ENCODE measurements around the gene CLINT1. TPM values are rescaled to one million over a fixed set of nuclear protein-coding genes. Genes with fewer than 3 reads are reported as not detected.

The CLINT1 gene
- total RNA-seq, 1 experiment from 2014 or later: 79.6 TPM

DNA sequence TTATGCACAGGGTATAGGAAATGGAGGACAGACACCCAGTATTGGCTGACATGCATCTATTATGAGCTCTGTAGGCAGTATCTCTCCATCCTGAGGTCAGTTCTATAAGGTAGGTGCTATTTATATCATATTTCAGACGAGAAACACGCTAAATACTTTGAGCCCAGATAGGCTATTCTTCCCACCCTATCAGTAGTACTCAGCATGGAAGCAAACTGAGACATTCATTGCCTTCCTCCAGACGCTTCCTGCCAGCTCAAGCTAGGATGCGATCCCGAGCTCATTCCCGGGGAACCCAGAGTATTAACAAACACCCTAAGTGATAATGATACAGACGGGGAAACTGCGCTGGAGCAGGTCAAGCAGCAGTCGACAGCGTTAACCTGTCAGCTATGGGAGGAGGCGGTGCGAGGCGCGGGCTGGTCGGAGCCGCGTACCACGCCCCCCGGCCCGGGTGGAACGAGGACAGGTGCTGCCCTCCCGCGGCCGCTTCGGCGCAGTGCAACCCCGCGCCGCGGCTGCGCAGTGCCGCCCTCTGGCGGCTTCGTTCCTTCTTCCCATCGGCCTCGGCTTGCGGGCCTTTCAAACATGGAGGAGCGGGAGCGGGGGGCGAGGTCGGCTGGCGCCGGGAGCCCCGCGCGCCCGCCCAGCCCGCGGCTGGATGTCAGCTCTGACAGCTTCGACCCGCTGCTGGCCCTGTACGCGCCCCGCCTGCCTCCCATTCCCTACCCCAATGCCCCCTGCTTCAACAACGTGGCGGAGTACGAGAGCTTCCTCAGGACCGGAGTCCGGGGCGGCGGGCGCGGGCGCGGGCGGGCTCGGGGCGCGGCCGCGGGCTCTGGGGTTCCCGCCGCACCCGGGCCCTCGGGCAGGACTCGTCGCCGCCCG, 115.5 kb downstream of the CLINT1 start, which contains the start of gene LSM11 (continued):
- TF ChIP-seq, protein P1, sequence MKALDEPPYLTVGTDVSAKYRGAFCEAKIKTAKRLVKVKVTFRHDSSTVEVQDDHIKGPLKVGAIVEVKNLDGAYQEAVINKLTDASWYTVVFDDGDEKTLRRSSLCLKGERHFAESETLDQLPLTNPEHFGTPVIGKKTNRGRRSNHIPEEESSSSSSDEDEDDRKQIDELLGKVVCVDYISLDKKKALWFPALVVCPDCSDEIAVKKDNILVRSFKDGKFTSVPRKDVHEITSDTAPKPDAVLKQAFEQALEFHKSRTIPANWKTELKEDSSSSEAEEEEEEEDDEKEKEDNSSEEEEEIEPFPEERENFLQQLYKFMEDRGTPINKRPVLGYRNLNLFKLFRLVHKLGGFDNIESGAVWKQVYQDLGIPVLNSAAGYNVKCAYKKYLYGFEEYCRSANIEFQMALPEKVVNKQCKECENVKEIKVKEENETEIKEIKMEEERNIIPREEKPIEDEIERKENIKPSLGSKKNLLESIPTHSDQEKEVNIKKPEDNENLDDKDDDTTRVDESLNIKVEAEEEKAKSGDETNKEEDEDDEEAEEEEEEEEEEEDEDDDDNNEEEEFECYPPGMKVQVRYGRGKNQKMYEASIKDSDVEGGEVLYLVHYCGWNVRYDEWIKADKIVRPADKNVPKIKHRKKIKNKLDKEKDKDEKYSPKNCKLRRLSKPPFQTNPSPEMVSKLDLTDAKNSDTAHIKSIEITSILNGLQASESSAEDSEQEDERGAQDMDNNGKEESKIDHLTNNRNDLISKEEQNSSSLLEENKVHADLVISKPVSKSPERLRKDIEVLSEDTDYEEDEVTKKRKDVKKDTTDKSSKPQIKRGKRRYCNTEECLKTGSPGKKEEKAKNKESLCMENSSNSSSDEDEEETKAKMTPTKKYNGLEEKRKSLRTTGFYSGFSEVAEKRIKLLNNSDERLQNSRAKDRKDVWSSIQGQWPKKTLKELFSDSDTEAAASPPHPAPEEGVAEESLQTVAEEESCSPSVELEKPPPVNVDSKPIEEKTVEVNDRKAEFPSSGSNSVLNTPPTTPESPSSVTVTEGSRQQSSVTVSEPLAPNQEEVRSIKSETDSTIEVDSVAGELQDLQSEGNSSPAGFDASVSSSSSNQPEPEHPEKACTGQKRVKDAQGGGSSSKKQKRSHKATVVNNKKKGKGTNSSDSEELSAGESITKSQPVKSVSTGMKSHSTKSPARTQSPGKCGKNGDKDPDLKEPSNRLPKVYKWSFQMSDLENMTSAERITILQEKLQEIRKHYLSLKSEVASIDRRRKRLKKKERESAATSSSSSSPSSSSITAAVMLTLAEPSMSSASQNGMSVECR (CRISPR knock-in tag; IDR thresholded peaks at IDR 0.05; ENCODE audit: borderline replicate concordance): peak; percentile 61; the same call in 1 of the 2 replicates
- TF ChIP-seq, protein P2, sequence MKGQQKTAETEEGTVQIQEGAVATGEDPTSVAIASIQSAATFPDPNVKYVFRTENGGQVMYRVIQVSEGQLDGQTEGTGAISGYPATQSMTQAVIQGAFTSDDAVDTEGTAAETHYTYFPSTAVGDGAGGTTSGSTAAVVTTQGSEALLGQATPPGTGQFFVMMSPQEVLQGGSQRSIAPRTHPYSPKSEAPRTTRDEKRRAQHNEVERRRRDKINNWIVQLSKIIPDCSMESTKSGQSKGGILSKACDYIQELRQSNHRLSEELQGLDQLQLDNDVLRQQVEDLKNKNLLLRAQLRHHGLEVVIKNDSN (CRISPR knock-in tag; IDR thresholded peaks at IDR 0.05): no peak
- TF ChIP-seq PREB (CRISPR knock-in tag; IDR thresholded peaks at IDR 0.05; ENCODE audit: borderline replicate concordance) (no peak), CDX4 (CRISPR knock-in tag; IDR thresholded peaks at IDR 0.05; ENCODE audit: borderline replicate concordance) (no peak), TCF7 (CRISPR knock-in tag; IDR thresholded peaks at IDR 0.05; ENCODE audit: low read depth) (no peak), NR3C1 (CRISPR knock-in tag; conservative IDR thresholded peaks at IDR 0.05; ENCODE audit: low read depth) (no peak), ZBTB21 (CRISPR knock-in tag; IDR thresholded peaks at IDR 0.05; ENCODE audit: borderline replicate concordance) (peak; percentile 80; the same call in 1 of the 2 replicates), ZNF317 (CRISPR knock-in tag; IDR thresholded peaks at IDR 0.05; ENCODE audit: borderline replicate concordance, low read depth) (no peak), ZNF512 (CRISPR knock-in tag; IDR thresholded peaks at IDR 0.05; ENCODE audit: borderline replicate concordance) (no peak), ZNF423 (CRISPR knock-in tag; IDR thresholded peaks at IDR 0.05) (no peak), SP1 (CRISPR knock-in tag; conservative IDR thresholded peaks at IDR 0.05) (peak; percentile 64; the same call in 1 of the 2 replicates), NFE2L1 (CRISPR knock-in tag; IDR thresholded peaks at IDR 0.05) (no peak), NFYB (CRISPR knock-in tag; conservative IDR thresholded peaks at IDR 0.05; ENCODE audit: low read depth) (no peak), ETV6 (CRISPR knock-in tag; IDR thresholded peaks at IDR 0.05) (peak; percentile 95), NFATC4 (CRISPR knock-in tag; IDR thresholded peaks at IDR 0.05) (no peak), IRF1 (CRISPR knock-in tag; IDR thresholded peaks at IDR 0.05) (peak; percentile 27; the same call in 1 of the 2 replicates), CREB1 (CRISPR knock-in tag; IDR thresholded peaks at IDR 0.05) (no peak), GRHL2 (CRISPR knock-in tag; IDR thresholded peaks at IDR 0.05; ENCODE audit: insufficient replicate concordance, severe bottlenecking) (no peak), CREM (CRISPR knock-in tag; IDR thresholded peaks at IDR 0.05) (0 out of 2 replicates have a peak, but pooled peaks have one; percentile 24), ATF1 (CRISPR knock-in tag; IDR thresholded peaks at IDR 0.05) (no peak), GTF2I (CRISPR knock-in tag; conservative IDR thresholded peaks at IDR 0.05) (no peak), CBFB (CRISPR knock-in tag; IDR thresholded peaks at IDR 0.05; ENCODE audit: low read depth) (peak; percentile 9; the same call in 1 of the 2 replicates), JAZF1 (CRISPR knock-in tag; IDR thresholded peaks at IDR 0.05) (no peak), FOXP1 (CRISPR knock-in tag; IDR thresholded peaks at IDR 0.05; ENCODE audit: borderline replicate concordance) (no peak)
- TF ChIP-seq, protein P3, sequence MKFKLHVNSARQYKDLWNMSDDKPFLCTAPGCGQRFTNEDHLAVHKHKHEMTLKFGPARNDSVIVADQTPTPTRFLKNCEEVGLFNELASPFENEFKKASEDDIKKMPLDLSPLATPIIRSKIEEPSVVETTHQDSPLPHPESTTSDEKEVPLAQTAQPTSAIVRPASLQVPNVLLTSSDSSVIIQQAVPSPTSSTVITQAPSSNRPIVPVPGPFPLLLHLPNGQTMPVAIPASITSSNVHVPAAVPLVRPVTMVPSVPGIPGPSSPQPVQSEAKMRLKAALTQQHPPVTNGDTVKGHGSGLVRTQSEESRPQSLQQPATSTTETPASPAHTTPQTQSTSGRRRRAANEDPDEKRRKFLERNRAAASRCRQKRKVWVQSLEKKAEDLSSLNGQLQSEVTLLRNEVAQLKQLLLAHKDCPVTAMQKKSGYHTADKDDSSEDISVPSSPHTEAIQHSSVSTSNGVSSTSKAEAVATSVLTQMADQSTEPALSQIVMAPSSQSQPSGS (CRISPR knock-in tag; IDR thresholded peaks at IDR 0.05; ENCODE audit: borderline replicate concordance, low read depth): no peak
- TF ChIP-seq, protein P4, sequence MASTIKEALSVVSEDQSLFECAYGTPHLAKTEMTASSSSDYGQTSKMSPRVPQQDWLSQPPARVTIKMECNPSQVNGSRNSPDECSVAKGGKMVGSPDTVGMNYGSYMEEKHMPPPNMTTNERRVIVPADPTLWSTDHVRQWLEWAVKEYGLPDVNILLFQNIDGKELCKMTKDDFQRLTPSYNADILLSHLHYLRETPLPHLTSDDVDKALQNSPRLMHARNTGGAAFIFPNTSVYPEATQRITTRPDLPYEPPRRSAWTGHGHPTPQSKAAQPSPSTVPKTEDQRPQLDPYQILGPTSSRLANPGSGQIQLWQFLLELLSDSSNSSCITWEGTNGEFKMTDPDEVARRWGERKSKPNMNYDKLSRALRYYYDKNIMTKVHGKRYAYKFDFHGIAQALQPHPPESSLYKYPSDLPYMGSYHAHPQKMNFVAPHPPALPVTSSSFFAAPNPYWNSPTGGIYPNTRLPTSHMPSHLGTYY (CRISPR knock-in tag; IDR thresholded peaks at IDR 0.05): peak; percentile 62; the same call in 1 of the 2 replicates

All from WTC11 (cell line).